Measurements from ENCODE around the gene IP6K1.

- no peak for TF ChIP-seq CTCF (IDR thresholded peaks at IDR 0.05 in 4 of 5, conservative IDR thresholded peaks at IDR 0.05 in 1 of 5)
- no peak for TF ChIP-seq POLR2A (IDR thresholded peaks at IDR 0.05)
Measured at GRCh38 chr3:49716691-49717210, 69.6 kb downstream of the IP6K1 start.

Data from gastrocnemius medialis (tissue), 4 donors.